ENCODE results near the gene UBTF. TPM values are rescaled to one million over a fixed set of nuclear protein-coding genes. Genes with fewer than 3 reads are reported as not detected.

The UBTF gene
- total and polyA plus RNA-seq, 2 of the 8 experiments (the other 6 are each of a cell fraction or from before 2014, with no cell fraction given) = 14.7 to 106 TPM

DNA sequence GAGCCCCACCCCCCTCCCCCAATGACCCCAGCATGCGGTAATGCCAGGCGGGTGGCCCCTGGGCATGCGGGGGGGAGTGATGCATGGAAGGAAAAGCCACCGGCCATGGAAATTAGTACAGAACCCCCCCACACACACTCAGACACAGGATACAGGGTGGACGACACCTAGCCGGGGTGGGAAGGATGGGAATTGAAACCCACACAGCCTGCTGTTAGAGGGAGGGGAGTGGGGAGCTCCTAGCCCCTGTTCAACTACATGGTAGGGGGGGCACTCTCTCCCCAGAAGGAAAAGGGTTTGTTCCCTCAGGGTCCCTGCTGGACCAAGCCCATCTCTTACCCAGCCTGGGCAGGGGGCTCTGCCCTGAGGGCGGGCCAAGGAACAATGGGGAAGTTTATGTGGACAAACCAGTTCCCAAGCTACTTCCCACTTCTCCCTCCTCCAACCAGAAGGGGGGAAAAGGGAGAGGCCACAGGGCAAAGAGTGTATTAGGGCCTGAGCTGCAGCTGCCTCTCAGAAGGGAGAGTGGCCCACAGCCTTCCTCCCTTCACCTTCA, 27.5 kb downstream of the UBTF start (continued):
- TF ChIP-seq SP2 (IDR thresholded peaks at IDR 0.05; ENCODE audit: low read length) (no peak), RNF2 (IDR thresholded peaks at IDR 0.05; ENCODE audit: borderline replicate concordance, low read depth, low read length, missing control alignments, poor library complexity, severe bottlenecking) (no peak), SIRT6 (IDR thresholded peaks at IDR 0.05; ENCODE audit: low read length) (no peak), MAFK (IDR thresholded peaks at IDR 0.05; ENCODE audit: low read depth, low read length) (no peak), KDM5A (IDR thresholded peaks at IDR 0.05; ENCODE audit: low read length) (no peak), ZNF274 (IDR thresholded peaks at IDR 0.05; ENCODE audit: borderline replicate concordance, extremely low read depth, low read length) (no peak), ASH2L (IDR thresholded peaks at IDR 0.05; ENCODE audit: low read length) (no peak), NANOG (IDR thresholded peaks at IDR 0.05; ENCODE audit: insufficient read depth, low read depth, low read length, poor library complexity, severe bottlenecking) (no peak), HDAC6 (IDR thresholded peaks at IDR 0.05; ENCODE audit: low read depth, low read length) (no peak)
- TF ChIP-seq, protein P1, sequence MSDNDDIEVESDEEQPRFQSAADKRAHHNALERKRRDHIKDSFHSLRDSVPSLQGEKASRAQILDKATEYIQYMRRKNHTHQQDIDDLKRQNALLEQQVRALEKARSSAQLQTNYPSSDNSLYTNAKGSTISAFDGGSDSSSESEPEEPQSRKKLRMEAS (IDR thresholded peaks at IDR 0.05) = no peak
